ENCODE measurements around the gene PLEKHA5.

- no peak for TF ChIP-seq CTCF (IDR thresholded peaks at IDR 0.05)
- TF ChIP-seq POLR2A (IDR thresholded peaks at IDR 0.05), result no peak
Measured at GRCh38 chr12:19322376-19322775, 192.8 kb downstream of the PLEKHA5 start.
